GM12878 (cell line): Measurements from ENCODE around the gene TRUB2. TPM values are rescaled to one million over a fixed set of nuclear protein-coding genes. Genes with fewer than 3 reads are reported as not detected.
A peak's percentile ranks its signal among the peaks of the same experiment; 100 is the strongest.

Source experiments
- BACH1 ChIP-seq: fragments of 450-650 bp; IDR thresholded peaks from 2 replicates; pipeline ENCODE4 v1.6.1; 2017; ENCODE audit warnings: mild to moderate bottlenecking, borderline replicate concordance
- CBX3 ChIP-seq: fragments of 200-600 bp; sonication (generic); IDR thresholded peaks from 2 replicates; pipeline ENCODE4 v1.6.1; 2016; ENCODE audit warnings: low read depth, borderline replicate concordance
- HDAC2 ChIP-seq: fragments of 200-600 bp; sonication (generic); IDR thresholded peaks from 2 replicates; pipeline ENCODE4 v1.6.1; 2017
- MTA2 ChIP-seq: fragments of 450-650 bp; IDR thresholded peaks from 2 replicates; pipeline ENCODE4 v1.6.1; 2016; ENCODE audit warnings: low read depth, mild to moderate bottlenecking, moderate library complexity
- TCF12 ChIP-seq: IDR thresholded peaks from 2 replicates; pipeline ENCODE4 v1.6.1; 2011; ENCODE audit warnings: low read depth, mild to moderate bottlenecking, low read length
- ZZZ3 ChIP-seq: IDR thresholded peaks from 2 replicates; pipeline ENCODE4 v1.6.1; 2011; ENCODE audit warnings: low read depth; ENCODE audit not compliant: control insufficient read depth, insufficient read length
- polyA plus RNA-seq, 11 experiments: library from polyadenylated mRNA; depleted of rRNA in 4 of 11; unstranded in 6 of 11; stranded (reverse) in 5 of 11; fragments of >200 nt; fragmentation: Nextera tagmentation in 4 of 11; fragmentation: Illumina TruSeq in 1 of 11; extraction: Ambion mirVana in 4 of 11; extraction: Trizol in 1 of 11; gene quantifications; 1 replicate in 1 of 11; 2 replicates in 10 of 11; pipeline versions ENCODE4 v1.2.1 to v1.2.3, GENCODE V29; 2011 to 2016; ENCODE audit warnings: inconsistent platforms in 2 of 11, missing spikeins in 2 of 11, low read depth in 1 of 11
- total RNA-seq, 4 experiments: library from RNA; depleted of rRNA in 3 of 4; stranded (reverse); fragments of >200 nt in 3 of 4; fragmentation: Illumina TruSeq in 1 of 4; extraction: Trizol in 1 of 4; gene quantifications; 2 replicates each; pipeline versions ENCODE4 v1.2.1 to v1.2.3, GENCODE V29; 2013 to 2021
- TF ChIP-seq, protein P1 (sequence below): fragments of 150-350 bp; IDR thresholded peaks from 2 replicates; pipeline ENCODE4 v1.6.1; 2016; ENCODE audit warnings: low read depth, low read length
- TF ChIP-seq, protein P2 (sequence below): IDR thresholded peaks from 2 replicates; pipeline ENCODE4 v1.6.1; 2011; ENCODE audit warnings: low read depth, low read length, improper control_type of control experiment, borderline replicate concordance

Gene TRUB2
- total and polyA plus RNA-seq, 10 of the 15 experiments (the other 5 are each of a cell fraction or from before 2014, with no cell fraction given), result 2.8 to 70.5 (median 37.2) TPM

DNA sequence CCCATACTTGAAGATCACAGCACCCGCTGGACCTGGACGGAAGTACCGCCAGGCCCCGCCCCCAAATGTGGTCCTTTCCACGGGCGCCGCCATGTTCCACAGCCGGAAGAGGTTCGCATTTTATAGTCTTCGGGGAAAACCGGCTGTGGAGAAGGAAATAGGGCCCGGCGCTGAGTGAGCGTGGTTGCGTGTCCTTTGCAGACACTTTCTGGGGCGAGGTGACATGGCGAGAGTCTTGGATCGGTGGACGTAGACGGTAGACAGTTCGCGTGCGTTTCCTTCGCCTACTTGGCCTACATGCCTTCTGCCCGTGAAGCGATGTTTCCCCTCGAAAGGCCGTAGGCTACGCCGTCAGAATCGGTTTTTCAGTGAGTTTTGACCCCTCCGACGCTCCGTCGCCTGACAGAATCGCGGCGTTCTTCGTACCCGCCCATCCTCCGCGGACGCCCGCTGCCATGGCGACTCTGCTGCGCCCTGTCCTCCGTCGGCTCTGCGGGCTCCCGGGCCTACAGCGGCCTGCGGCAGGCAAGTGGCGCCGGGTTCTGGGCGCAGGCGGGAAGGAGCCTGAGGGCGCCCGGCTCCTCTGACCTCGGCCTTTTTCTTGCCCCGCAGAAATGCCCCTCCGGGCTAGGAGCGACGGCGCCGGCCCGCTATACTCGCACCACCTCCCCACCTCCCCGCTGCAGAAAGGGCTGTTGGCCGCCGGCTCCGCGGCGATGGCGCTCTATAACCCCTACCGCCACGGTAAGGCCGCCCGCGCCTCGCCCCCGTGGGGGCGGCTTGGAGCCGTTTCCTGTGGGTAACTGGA, at the start of gene TRUB2, which contains the start of gene COQ4 (continued):
- TF ChIP-seq ZZZ3, result no peak
- TF ChIP-seq, protein P1, sequence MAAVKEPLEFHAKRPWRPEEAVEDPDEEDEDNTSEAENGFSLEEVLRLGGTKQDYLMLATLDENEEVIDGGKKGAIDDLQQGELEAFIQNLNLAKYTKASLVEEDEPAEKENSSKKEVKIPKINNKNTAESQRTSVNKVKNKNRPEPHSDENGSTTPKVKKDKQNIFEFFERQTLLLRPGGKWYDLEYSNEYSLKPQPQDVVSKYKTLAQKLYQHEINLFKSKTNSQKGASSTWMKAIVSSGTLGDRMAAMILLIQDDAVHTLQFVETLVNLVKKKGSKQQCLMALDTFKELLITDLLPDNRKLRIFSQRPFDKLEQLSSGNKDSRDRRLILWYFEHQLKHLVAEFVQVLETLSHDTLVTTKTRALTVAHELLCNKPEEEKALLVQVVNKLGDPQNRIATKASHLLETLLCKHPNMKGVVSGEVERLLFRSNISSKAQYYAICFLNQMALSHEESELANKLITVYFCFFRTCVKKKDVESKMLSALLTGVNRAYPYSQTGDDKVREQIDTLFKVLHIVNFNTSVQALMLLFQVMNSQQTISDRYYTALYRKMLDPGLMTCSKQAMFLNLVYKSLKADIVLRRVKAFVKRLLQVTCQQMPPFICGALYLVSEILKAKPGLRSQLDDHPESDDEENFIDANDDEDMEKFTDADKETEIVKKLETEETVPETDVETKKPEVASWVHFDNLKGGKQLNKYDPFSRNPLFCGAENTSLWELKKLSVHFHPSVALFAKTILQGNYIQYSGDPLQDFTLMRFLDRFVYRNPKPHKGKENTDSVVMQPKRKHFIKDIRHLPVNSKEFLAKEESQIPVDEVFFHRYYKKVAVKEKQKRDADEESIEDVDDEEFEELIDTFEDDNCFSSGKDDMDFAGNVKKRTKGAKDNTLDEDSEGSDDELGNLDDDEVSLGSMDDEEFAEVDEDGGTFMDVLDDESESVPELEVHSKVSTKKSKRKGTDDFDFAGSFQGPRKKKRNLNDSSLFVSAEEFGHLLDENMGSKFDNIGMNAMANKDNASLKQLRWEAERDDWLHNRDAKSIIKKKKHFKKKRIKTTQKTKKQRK, result no peak; the same call in 1 of the 2 replicates
- TF ChIP-seq TCF12, result 0 out of 2 replicates have a peak, but pooled peaks have one; percentile 26
- TF ChIP-seq BACH1, result peak; percentile 29; the same call in 1 of the 2 replicates
- no peak for TF ChIP-seq CBX3
- no peak; the same call in 1 of the 2 replicates for TF ChIP-seq MTA2
- TF ChIP-seq HDAC2, result no peak
- TF ChIP-seq, protein P2, sequence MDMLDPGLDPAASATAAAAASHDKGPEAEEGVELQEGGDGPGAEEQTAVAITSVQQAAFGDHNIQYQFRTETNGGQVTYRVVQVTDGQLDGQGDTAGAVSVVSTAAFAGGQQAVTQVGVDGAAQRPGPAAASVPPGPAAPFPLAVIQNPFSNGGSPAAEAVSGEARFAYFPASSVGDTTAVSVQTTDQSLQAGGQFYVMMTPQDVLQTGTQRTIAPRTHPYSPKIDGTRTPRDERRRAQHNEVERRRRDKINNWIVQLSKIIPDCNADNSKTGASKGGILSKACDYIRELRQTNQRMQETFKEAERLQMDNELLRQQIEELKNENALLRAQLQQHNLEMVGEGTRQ, result no peak
